ENCODE results near the gene DNAJC4.

DNAJC4 gene

GRCh38 chr11:64255135-64256128 is 25.1 kb downstream of the DNAJC4 start:
- TF ChIP-seq CTCF (IDR thresholded peaks at IDR 0.05; ENCODE audit: low read depth, low read length), result no peak
- H3K4me3 ChIP-seq (ENCODE audit: low read depth, low read length), result no peak overlapping the region

GRCh38 chr11:64256300-64256699 is 26.0 kb downstream of the DNAJC4 start:
- no peak overlapping the region for H3K4me3 ChIP-seq (ENCODE audit: low read depth, low read length)
- TF ChIP-seq CTCF (IDR thresholded peaks at IDR 0.05; ENCODE audit: low read depth, low read length), result no peak

GRCh38 chr11:64258356-64258755 is 28.0 kb downstream of the DNAJC4 start:
- no peak for TF ChIP-seq CTCF (IDR thresholded peaks at IDR 0.05; ENCODE audit: low read depth, low read length)
- H3K4me3 ChIP-seq (ENCODE audit: low read depth, low read length), result no peak overlapping the region

- TF ChIP-seq CTCF (IDR thresholded peaks at IDR 0.05; ENCODE audit: low read depth, low read length), result no peak
- H3K4me3 ChIP-seq (ENCODE audit: low read depth, low read length), result no peak overlapping the region
Measured at GRCh38 chr11:64258946-64259532, 28.7 kb downstream of the DNAJC4 start.

GRCh38 chr11:64259533-64260067 is 29.3 kb downstream of the DNAJC4 start:
- H3K4me3 ChIP-seq (ENCODE audit: low read depth, low read length), result no peak overlapping the region
- TF ChIP-seq CTCF (IDR thresholded peaks at IDR 0.05; ENCODE audit: low read depth, low read length), result no peak

GRCh38 chr11:64260147-64260708 is 29.9 kb downstream of the DNAJC4 start:
- no peak overlapping the region for H3K4me3 ChIP-seq (ENCODE audit: low read depth, low read length)
- no peak for TF ChIP-seq CTCF (IDR thresholded peaks at IDR 0.05; ENCODE audit: low read depth, low read length)
